Stimulated activated CD8-positive, alpha-beta memory T cell treated with anti-CD3 and anti-CD28 coated beads, Interleukin-15, amount 100 ng/mL, for 1 hour (primary cell): Measurements from ENCODE around the gene TUBB8B.
"Not testable (repeated sequence)": the region's sequence is repeated elsewhere in the genome, so short reads cannot be mapped to it uniquely, and the experiment has no call there.

Experiments
- DNase-seq: peaks from one replicate; pipeline ENCODE4 v3.0.0-alpha.2; 2020; ENCODE audit warnings: low read depth

TUBB8B gene

GRCh38 chr18:49176-49665, at the start of gene TUBB8B:
Gene TUBB8B, minus strand, starts transcription at chr18:49615. Its CDS starts 58 bp downstream, at chr18:49557.
- not testable (repeated sequence) for DNase-seq

- DNase-seq: not testable (repeated sequence)
Observed at GRCh38 chr18:97252-97914, 48.0 kb upstream of the TUBB8B start.

- DNase-seq: not testable (repeated sequence)
Observed at GRCh38 chr18:96767-97131, 47.3 kb upstream of the TUBB8B start.

GRCh38 chr18:96101-96766, 46.8 kb upstream of the TUBB8B start:
- DNase-seq: not testable (repeated sequence)

GRCh38 chr18:95580-95979, 46.2 kb upstream of the TUBB8B start:
- not testable (repeated sequence) for DNase-seq

GRCh38 chr18:93897-94408, 44.5 kb upstream of the TUBB8B start:
- not testable (repeated sequence) for DNase-seq

GRCh38 chr18:91561-91960, 42.1 kb upstream of the TUBB8B start:
- not testable (repeated sequence) for DNase-seq

- DNase-seq: not testable (repeated sequence)
Observed at GRCh38 chr18:90396-91193, 41.2 kb upstream of the TUBB8B start.

GRCh38 chr18:89124-89523, 39.7 kb upstream of the TUBB8B start:
- not testable (repeated sequence) for DNase-seq

GRCh38 chr18:84801-85200, 35.4 kb upstream of the TUBB8B start:
- not testable (repeated sequence) for DNase-seq

- DNase-seq: not testable (repeated sequence)
Observed at GRCh38 chr18:82626-83209, 33.3 kb upstream of the TUBB8B start.

- DNase-seq: not testable (repeated sequence)
Observed at GRCh38 chr18:80881-81280, 31.5 kb upstream of the TUBB8B start.

- not testable (repeated sequence) for DNase-seq
Observed at GRCh38 chr18:80202-80601, 30.8 kb upstream of the TUBB8B start.

- DNase-seq: not testable (repeated sequence)
Observed at GRCh38 chr18:75525-76160, 26.2 kb upstream of the TUBB8B start.

GRCh38 chr18:73181-73777, 23.9 kb upstream of the TUBB8B start:
- DNase-seq: not testable (repeated sequence)

GRCh38 chr18:67701-68100, 18.3 kb upstream of the TUBB8B start:
- not testable (repeated sequence) for DNase-seq

GRCh38 chr18:64279-64678, 14.9 kb upstream of the TUBB8B start:
- not testable (repeated sequence) for DNase-seq

- DNase-seq: not testable (repeated sequence)
Observed at GRCh38 chr18:63656-64055, 14.2 kb upstream of the TUBB8B start.

- DNase-seq: not testable (repeated sequence)
Observed at GRCh38 chr18:54388-54787, 5.0 kb upstream of the TUBB8B start.

- not testable (repeated sequence) for DNase-seq
Observed at GRCh38 chr18:48696-49095, 719 bp downstream of the TUBB8B start.

- not testable (repeated sequence) for DNase-seq
Observed at GRCh38 chr18:13177-13576, 36.2 kb downstream of the TUBB8B start.
